NB4 (cell line): Measurements from ENCODE around the gene TOMM6.

Experiments used
- MAX ChIP-seq: IDR thresholded peaks from 2 replicates; pipeline ENCODE4 v1.6.1; 2011; ENCODE audit warnings: low read depth, low read length
- POLR2A ChIP-seq: IDR thresholded peaks from 2 replicates; pipeline ENCODE4 v1.6.1; 2011; ENCODE audit warnings: mild to moderate bottlenecking; ENCODE audit not compliant: insufficient read length; ENCODE audit errors: extremely low read depth
- TF ChIP-seq, protein P1 (sequence below): IDR thresholded peaks from one replicate; pipeline ENCODE4 v1.5.1; 2012; ENCODE audit warnings: low read depth, low read length

GRCh38 chr6:41777551-41778285, 9.8 kb upstream of the TOMM6 start:
- TF ChIP-seq, protein P1, sequence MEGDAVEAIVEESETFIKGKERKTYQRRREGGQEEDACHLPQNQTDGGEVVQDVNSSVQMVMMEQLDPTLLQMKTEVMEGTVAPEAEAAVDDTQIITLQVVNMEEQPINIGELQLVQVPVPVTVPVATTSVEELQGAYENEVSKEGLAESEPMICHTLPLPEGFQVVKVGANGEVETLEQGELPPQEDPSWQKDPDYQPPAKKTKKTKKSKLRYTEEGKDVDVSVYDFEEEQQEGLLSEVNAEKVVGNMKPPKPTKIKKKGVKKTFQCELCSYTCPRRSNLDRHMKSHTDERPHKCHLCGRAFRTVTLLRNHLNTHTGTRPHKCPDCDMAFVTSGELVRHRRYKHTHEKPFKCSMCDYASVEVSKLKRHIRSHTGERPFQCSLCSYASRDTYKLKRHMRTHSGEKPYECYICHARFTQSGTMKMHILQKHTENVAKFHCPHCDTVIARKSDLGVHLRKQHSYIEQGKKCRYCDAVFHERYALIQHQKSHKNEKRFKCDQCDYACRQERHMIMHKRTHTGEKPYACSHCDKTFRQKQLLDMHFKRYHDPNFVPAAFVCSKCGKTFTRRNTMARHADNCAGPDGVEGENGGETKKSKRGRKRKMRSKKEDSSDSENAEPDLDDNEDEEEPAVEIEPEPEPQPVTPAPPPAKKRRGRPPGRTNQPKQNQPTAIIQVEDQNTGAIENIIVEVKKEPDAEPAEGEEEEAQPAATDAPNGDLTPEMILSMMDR = no peak
- no peak for TF ChIP-seq POLR2A
- no peak for TF ChIP-seq MAX
